CD4-positive, CD25-positive, alpha-beta regulatory T cell (primary cell): ENCODE measurements around the gene FMN2. TPM values are rescaled to one million over a fixed set of nuclear protein-coding genes. Genes with fewer than 3 reads are reported as not detected.

Experiments
- ATAC-seq, 2 donors: fragments of 150-1000 bp; cut with Tn5 transposase; one replicate each; pipeline ENCODE4 v1.10.0; 2021; ENCODE audit warnings: low read depth in 2 of 2, moderate number of reproducible peaks in 2 of 2, moderate library complexity in 1 of 2
- DNase-seq, 3 donors: peaks; one replicate each; pipeline versions ENCODE4 v3.0.0 to v3.0.0-alpha.2; 2012 to 2022; ENCODE audit warnings: mixed read lengths in 1 of 3
- H3K27ac ChIP-seq: one replicate; pipeline ENCODE4 v1.7.0; 2013; ENCODE audit warnings: mild to moderate bottlenecking, low read length; ENCODE audit not compliant: insufficient read depth, poor library complexity, severe bottlenecking
- H3K27me3 ChIP-seq: one replicate; pipeline ENCODE4 v1.7.0; 2013; ENCODE audit warnings: low read length; ENCODE audit not compliant: control insufficient read depth, insufficient read depth
- H3K36me3 ChIP-seq: one replicate; pipeline ENCODE4 v1.7.0; 2013; ENCODE audit warnings: mild to moderate bottlenecking, low read length, moderate library complexity; ENCODE audit not compliant: control insufficient read depth, insufficient read depth
- H3K4me1 ChIP-seq: 2 replicates; pipeline ENCODE4 v1.7.0; 2013; ENCODE audit warnings: mild to moderate bottlenecking, low read length; ENCODE audit not compliant: insufficient read depth, control insufficient read depth, poor library complexity, severe bottlenecking
- H3K4me3 ChIP-seq: one replicate; pipeline ENCODE4 v1.7.0; 2013; ENCODE audit warnings: low read depth, mild to moderate bottlenecking, low read length, moderate library complexity
- H3K9me3 ChIP-seq, 2 experiments: 1 replicate in 1 of 2; 2 replicates in 1 of 2; pipeline ENCODE4 v1.7.0; 2013; ENCODE audit warnings: low read length in 2 of 2, mild to moderate bottlenecking in 1 of 2, moderate library complexity in 1 of 2; ENCODE audit not compliant: control insufficient read depth in 2 of 2
- H3K27ac Mint-ChIP-seq, 3 donors: one replicate each; pipeline ENCODE4 v1.8.0; 2020 to 2022; ENCODE audit warnings: mild to moderate bottlenecking in 3 of 3, mixed read lengths in 3 of 3, moderate library complexity in 2 of 3
- H3K27me3 Mint-ChIP-seq: one replicate; pipeline ENCODE4 v1.8.0; 2022; ENCODE audit warnings: mild to moderate bottlenecking, mixed read lengths
- H3K36me3 Mint-ChIP-seq: one replicate; pipeline ENCODE4 v1.8.0; 2020; ENCODE audit warnings: mixed read lengths
- H3K4me1 Mint-ChIP-seq, 4 donors: one replicate each; pipeline ENCODE4 v1.8.0; 2020 to 2022; ENCODE audit warnings: mixed read lengths in 4 of 4, mild to moderate bottlenecking in 1 of 4
- H3K4me3 Mint-ChIP-seq, 4 donors: one replicate each; pipeline ENCODE4 v1.8.0; 2020 to 2022; ENCODE audit warnings: mild to moderate bottlenecking in 4 of 4, mixed read lengths in 4 of 4, moderate library complexity in 3 of 4
- H3K9me3 Mint-ChIP-seq, 7 donors: one replicate each; pipeline ENCODE4 v1.8.0; 2020 to 2022; ENCODE audit warnings: mixed read lengths in 7 of 7, mild to moderate bottlenecking in 3 of 7, moderate library complexity in 2 of 7
- polyA plus RNA-seq, 4 donors: library from polyadenylated mRNA; unstranded; fragments of 300-500 nt; fragmentation: Illumina TruSeq; gene quantifications; one replicate each; pipeline ENCODE4 v1.2.3, GENCODE V29; 2021
- total RNA-seq: library from RNA; stranded (reverse); gene quantifications from one replicate; pipeline ENCODE4 v1.2.3, GENCODE V29; 2022

Gene FMN2
- total and polyA plus RNA-seq, 5 donors from 2014 or later: not detected

DNA sequence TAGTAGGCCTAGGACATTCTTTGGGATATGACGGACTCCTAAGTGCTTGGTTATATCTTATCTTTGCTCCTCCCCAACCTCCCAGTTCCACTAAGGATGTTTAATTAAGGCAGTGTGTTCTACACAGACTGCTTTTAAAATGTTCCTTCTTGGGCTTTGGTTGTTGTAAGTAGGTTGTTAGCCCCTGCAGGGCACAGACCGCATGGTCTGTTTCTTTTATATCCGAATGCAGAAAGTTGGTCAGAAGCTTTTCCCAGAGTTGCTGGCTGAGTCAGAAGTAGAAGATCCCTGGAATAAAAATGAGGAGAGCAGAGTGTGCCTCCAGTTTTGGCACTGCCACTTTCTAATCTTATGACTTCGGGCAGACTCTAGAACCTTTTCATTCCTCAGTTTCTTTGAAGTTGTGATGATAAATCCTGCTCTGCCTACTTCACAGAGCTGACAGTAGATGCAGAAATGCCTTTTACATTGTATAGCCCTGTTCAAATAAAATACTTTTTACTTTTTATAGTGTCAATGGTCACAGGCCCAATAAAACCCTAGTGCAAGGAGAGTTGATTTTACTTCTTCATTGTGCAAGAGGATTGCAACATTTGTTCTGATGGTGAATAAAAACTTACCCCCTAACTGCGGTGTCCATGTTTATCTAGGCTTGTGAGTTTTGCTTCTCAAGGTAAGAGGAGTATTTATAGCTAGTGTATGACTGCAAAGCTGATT lies 18.4 kb downstream of the FMN2 start:
- Histone ChIP-seq H3K4me3 (no peak overlapping the region), H3K27ac (no peak overlapping the region), H3K4me1 (no peaks in the 10 kb centered on the region), H3K9me3 (no peaks in the 10 kb centered on the region), H3K36me3 (no peaks in the 10 kb centered on the region), H3K27me3 (no peaks in the 10 kb centered on the region)
- H3K4me1 Mint-ChIP-seq: no peaks in the 10 kb centered on the region
- no peaks in the 10 kb centered on the region for H3K36me3 Mint-ChIP-seq
- DNase-seq: no peak
- no peaks in the 10 kb centered on the region for H3K27me3 Mint-ChIP-seq
- ATAC-seq: no peak
- H3K9me3 Mint-ChIP-seq: peaks cover 0 to 7% (median 0%) of the 10 kb centered on the region in 7 donors
- no peak overlapping the region for H3K27ac Mint-ChIP-seq
- H3K4me3 Mint-ChIP-seq: no peak overlapping the region

DNA sequence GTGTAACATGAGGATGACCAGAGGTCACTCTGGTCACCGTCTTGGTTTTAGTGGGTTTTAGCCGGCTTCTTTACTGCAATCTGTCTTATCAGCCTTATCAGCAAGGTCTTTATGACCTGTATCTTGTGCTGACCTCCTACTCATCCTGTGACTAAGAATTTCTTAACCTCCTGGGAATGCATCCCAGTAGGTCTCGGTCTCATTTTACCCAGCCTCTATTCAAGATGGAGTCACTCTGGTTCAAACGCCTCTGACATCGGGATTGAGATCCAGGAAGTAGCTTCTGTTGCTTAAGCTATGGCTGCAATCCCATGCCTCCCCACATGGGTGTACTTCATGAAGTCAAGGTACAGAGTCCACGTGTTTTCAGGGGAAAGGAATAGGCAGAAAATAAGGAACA lies 19.9 kb downstream of the FMN2 start:
- H3K27ac Mint-ChIP-seq: no peak overlapping the region
- H3K4me1 ChIP-seq: no peaks in the 10 kb centered on the region
- no peak overlapping the region for H3K4me3 Mint-ChIP-seq
- H3K9me3 Mint-ChIP-seq: peaks cover 0 to 7% (median 0%) of the 10 kb centered on the region in 7 donors
- H3K4me3 ChIP-seq: no peak overlapping the region
- H3K27ac ChIP-seq: no peak overlapping the region
- no peaks in the 10 kb centered on the region for H3K36me3 Mint-ChIP-seq
- H3K27me3 ChIP-seq: no peaks in the 10 kb centered on the region
- no peak for DNase-seq
- no peaks in the 10 kb centered on the region for H3K36me3 ChIP-seq
- ATAC-seq: no peak
- H3K27me3 Mint-ChIP-seq: no peaks in the 10 kb centered on the region
- no peaks in the 10 kb centered on the region for H3K4me1 Mint-ChIP-seq
- H3K9me3 ChIP-seq: no peaks in the 10 kb centered on the region

DNA sequence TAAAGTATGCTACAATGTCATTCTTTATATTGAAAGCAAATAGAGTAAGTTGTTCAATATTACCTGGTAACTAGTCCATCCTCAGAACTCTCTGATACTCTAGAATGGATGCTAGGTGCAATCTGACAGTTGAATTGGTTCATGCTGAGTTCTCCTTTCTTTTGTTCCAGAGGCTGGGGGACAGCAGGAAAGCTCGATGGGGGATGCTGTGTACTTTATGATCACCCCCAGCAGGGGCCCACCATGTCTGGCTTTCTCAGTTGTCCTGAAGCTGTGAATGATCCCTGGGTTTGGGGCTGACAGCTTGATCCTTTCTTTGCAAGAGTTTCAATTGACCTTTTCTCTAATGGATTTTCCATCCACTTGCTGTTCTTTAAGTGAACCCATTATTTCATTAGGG lies 22.5 kb downstream of the FMN2 start:
- Histone ChIP-seq H3K27ac (no peak overlapping the region), H3K4me1 (no peaks in the 10 kb centered on the region), H3K9me3 (no peaks in the 10 kb centered on the region), H3K27me3 (no peaks in the 10 kb centered on the region), H3K4me3 (no peak overlapping the region), H3K36me3 (no peaks in the 10 kb centered on the region)
- H3K4me3 Mint-ChIP-seq: no peak overlapping the region
- H3K9me3 Mint-ChIP-seq: peaks cover 0 to 5% (median 0%) of the 10 kb centered on the region in 7 donors
- H3K36me3 Mint-ChIP-seq: no peaks in the 10 kb centered on the region
- ATAC-seq (no peak), DNase-seq (no peak)
- H3K27me3 Mint-ChIP-seq: no peaks in the 10 kb centered on the region
- H3K4me1 Mint-ChIP-seq: no peaks in the 10 kb centered on the region
- no peak overlapping the region for H3K27ac Mint-ChIP-seq

DNA sequence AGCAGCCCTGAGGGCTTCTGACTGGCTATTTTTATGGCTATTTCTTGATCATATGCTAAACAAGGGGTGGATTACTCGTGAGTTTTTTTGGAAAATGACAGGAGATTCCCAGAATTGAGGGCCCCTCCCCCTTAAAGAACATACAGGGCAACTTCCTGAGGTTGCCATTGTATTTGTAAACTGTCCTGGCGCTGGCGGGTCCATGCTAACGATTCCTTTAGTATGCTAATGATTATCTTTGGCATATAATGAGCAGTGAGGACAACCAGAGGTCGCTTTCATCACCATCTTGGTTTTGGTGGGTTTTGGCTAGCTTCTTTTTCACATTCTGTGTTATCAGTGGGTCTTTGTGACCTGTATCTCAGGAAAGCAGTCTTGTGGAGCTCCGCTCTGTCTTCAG lies 24.1 kb downstream of the FMN2 start:
- Mint-ChIP-seq H3K27ac (no peak overlapping the region), H3K36me3 (no peaks in the 10 kb centered on the region), H3K9me3 (peaks cover 0 to 5% (median 0%) of the 10 kb centered on the region in 7 donors), H3K27me3 (no peaks in the 10 kb centered on the region), H3K4me1 (no peaks in the 10 kb centered on the region), H3K4me3 (no peak overlapping the region)
- no peak for ATAC-seq
- no peaks in the 10 kb centered on the region for H3K36me3 ChIP-seq
- no peaks in the 10 kb centered on the region for H3K4me1 ChIP-seq
- no peak for DNase-seq
- no peaks in the 10 kb centered on the region for H3K27me3 ChIP-seq
- H3K4me3 ChIP-seq: no peak overlapping the region
- H3K27ac ChIP-seq: no peak overlapping the region
- H3K9me3 ChIP-seq: no peaks in the 10 kb centered on the region

DNA sequence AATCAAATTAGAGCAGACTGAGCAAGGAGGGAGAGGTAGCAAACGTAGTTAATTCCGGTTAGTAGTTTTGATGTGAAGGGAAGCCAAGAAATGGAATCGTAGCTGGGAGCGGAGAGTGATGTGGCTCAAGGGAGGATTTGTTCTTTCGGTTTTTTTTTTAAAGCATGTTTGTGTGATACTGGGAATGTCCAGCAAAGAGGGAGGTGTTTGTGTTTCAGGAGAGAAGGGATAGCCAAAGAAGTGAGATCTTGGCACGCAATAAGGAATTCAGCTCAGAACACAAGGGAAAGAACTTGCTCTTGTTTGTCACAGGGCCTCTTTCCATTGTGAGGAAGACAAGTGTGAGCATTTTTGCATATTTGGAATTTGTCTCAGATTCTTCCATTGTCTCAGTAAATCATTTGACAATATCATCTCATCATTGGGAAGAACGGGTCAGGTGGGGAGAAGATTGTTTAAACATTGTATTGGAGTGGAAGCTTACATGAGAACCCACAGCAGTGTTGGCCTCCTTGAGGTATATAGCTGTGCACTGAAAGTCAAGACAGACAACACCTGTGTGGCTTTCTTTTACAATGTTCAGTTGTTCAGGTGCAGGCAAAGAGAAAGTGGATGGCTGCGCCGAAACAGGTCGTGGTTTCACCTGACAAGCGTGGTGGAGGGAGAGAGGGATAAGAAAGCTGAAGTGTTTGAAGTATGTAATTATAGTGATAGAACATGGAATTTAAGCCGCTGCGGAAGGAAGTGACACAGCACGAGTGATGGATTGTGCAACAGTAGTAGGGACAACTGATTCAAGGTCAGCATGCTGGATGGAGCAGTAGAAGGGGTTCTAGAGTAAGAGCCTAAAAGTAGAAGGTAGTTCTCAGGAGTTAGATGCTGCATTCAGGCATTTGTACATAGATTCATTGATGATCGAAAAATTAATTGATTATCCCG lies 25.4 kb downstream of the FMN2 start:
- H3K9me3 Mint-ChIP-seq: peaks cover 0 to 5% (median 0%) of the 10 kb centered on the region in 7 donors

DNA sequence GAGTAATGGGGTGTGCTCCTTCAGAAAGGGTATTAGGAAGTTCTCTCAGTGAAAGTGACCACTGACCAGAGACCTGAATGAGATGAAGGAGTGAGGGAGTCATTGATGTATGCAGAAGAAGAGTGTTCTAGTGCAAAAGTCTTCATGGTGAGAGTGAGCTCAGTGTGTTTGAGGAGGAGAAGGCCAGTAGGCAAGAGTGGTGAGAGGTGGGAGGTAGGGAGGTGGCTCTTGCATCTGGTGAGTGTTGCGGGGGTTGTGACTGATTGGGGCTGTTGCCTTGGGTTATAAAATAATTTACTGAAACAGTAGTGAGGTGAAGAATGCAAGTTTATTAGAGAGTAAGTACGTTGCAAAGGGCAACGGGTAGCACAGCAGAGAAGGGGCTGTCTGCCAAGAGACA lies 26.2 kb downstream of the FMN2 start:
- no peaks in the 10 kb centered on the region for H3K27me3 Mint-ChIP-seq
- H3K36me3 Mint-ChIP-seq: no peaks in the 10 kb centered on the region
- H3K27me3 ChIP-seq: no peaks in the 10 kb centered on the region
- no peaks in the 10 kb centered on the region for H3K4me1 ChIP-seq
- H3K27ac Mint-ChIP-seq: no peak overlapping the region
- DNase-seq (no peak), ATAC-seq (no peak)
- H3K4me3 ChIP-seq: no peak overlapping the region
- no peaks in the 10 kb centered on the region for H3K9me3 ChIP-seq
- no peaks in the 10 kb centered on the region for H3K4me1 Mint-ChIP-seq
- no peaks in the 10 kb centered on the region for H3K36me3 ChIP-seq
- no peak overlapping the region for H3K27ac ChIP-seq
- peaks cover 0 to 4% (median 0%) of the 10 kb centered on the region in 7 donors for H3K9me3 Mint-ChIP-seq
- H3K4me3 Mint-ChIP-seq: no peak overlapping the region

More for the DNA sequence above, 25.4 kb downstream of the FMN2 start:
- no peaks in the 10 kb centered on the region for H3K4me1 ChIP-seq
- no peaks in the 10 kb centered on the region for H3K36me3 Mint-ChIP-seq
- no peaks in the 10 kb centered on the region for H3K27me3 Mint-ChIP-seq
- H3K4me1 Mint-ChIP-seq: no peaks in the 10 kb centered on the region
- no peaks in the 10 kb centered on the region for H3K9me3 ChIP-seq
- no peaks in the 10 kb centered on the region for H3K36me3 ChIP-seq
- no peaks in the 10 kb centered on the region for H3K27me3 ChIP-seq
- no peak overlapping the region for H3K4me3 ChIP-seq
- no peak for DNase-seq
- H3K27ac Mint-ChIP-seq: no peak overlapping the region
- H3K4me3 Mint-ChIP-seq: no peak overlapping the region
- ATAC-seq: no peak
- H3K27ac ChIP-seq: no peak overlapping the region

DNA sequence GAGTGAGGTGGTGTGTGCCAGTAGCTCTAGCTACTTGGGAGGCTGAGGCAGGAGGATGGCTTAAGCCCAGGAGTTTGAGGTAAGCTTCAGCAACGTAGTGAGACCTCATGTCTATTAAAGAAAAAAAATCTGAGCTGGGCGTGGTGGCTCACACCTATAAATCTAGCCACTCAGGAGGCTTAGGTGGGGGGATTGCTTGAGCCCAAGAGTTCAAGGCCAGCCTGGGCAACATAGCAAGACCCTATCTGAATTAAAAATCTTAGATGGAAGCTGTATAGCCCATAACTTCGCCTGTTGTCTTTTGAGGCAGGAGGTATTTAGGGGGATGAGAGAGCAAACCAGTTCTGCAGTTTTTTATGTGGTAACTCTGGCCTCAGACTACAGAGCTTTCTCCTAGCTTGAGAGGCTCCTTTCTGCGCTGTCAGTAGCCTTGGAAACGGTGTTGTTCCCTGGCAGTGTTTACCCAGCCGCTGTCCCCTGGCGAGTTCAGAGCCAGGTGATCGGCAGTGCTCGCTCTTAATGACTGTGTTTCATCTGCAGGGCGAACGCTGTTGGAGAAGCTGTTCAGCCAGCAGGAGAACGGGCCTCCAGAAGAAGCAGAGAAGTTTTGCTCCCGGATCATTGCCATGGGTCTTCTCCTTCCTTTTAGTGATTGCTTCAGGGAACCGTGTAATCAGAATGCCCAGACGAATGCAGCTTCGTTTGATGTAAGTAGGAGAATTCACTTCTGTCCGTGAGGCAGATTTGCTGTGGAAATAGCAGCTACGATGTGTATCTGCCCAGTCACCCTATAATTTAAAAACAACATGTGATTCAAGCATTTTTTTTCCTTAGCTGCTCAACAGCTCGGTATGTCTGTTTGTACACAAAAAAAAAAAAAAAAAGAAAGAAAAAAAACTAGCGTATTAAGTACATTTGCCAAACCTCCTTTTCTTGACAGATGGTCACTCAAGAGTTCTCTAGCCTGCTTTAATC lies 31.2 kb downstream of the FMN2 start:
- peaks cover 0 to 6% (median 0%) of the 10 kb centered on the region in 7 donors for H3K9me3 Mint-ChIP-seq
- ATAC-seq (no peak), DNase-seq (no peak)
- Histone ChIP-seq H3K9me3 (no peaks in the 10 kb centered on the region), H3K36me3 (no peaks in the 10 kb centered on the region), H3K27me3 (no peaks in the 10 kb centered on the region), H3K4me3 (no peak overlapping the region), H3K27ac (no peak overlapping the region), H3K4me1 (no peaks in the 10 kb centered on the region)
- no peaks in the 10 kb centered on the region for H3K4me1 Mint-ChIP-seq
- no peaks in the 10 kb centered on the region for H3K36me3 Mint-ChIP-seq
- H3K4me3 Mint-ChIP-seq: no peak overlapping the region
- H3K27me3 Mint-ChIP-seq: no peaks in the 10 kb centered on the region
- no peak overlapping the region for H3K27ac Mint-ChIP-seq
